HEK293 (cell line): Measurements from ENCODE around the gene RHOB.
A peak's percentile ranks its signal among the peaks of the same experiment; 100 is the strongest.

Experiments
- CTCF ChIA-PET: fragments of 350-600 bp; formaldehyde crosslinking; extraction: SDS; loops from one replicate; lab custom pipeline; 2021; ENCODE audit warnings: antibody characterized with exemption; lab: Yijun Ruan, JAX
- POLR2A ChIA-PET: fragments of 300-600 bp; formaldehyde crosslinking; extraction: SDS; loops from one replicate; lab custom pipeline; 2020; ENCODE audit warnings: antibody characterized with exemption, inconsistent platforms; lab: Yijun Ruan, JAX
- H3K27ac ChIP-seq: fragments of 200-500 bp; sonication (Bioruptor generic); 2 replicates; pipeline ENCODE4 v1.5.1; 2014; ENCODE audit warnings: low read depth, low read length, control low read depth, inconsistent platforms; ENCODE audit errors: extremely low read depth
- H3K36me3 ChIP-seq, 2 experiments: fragments of 200-500 bp in 1 of 2; sonication (Bioruptor generic) in 1 of 2; 1 replicate in 1 of 2; 2 replicates in 1 of 2; pipeline ENCODE4 v1.5.1; 2014 to 2017; ENCODE audit warnings: inconsistent platforms in 2 of 2, low read length in 2 of 2; ENCODE audit not compliant: control insufficient read depth in 2 of 2, insufficient read depth in 1 of 2
- H3K4me1 ChIP-seq: fragments of 200-500 bp; sonication (Bioruptor generic); 2 replicates; pipeline ENCODE4 v1.5.1; 2014; ENCODE audit warnings: mild to moderate bottlenecking, low read length, inconsistent platforms; ENCODE audit not compliant: control insufficient read depth, insufficient read depth
- H3K4me3 ChIP-seq: 2 replicates; pipeline ENCODE4 v1.5.1; 2011; ENCODE audit warnings: low read depth, mild to moderate bottlenecking, control low read depth, low read length, moderate library complexity
- H3K9me3 ChIP-seq: fragments of 200-500 bp; sonication (Bioruptor generic); 2 replicates; pipeline ENCODE4 v1.5.1; 2014; ENCODE audit warnings: low read depth, low read length, inconsistent platforms; ENCODE audit not compliant: control insufficient read depth, insufficient read depth
- INSM2 ChIP-seq: fragments of 450-650 bp; formaldehyde crosslinking; IDR thresholded peaks from 2 replicates; pipeline ENCODE4 v1.5.1; 2016; ENCODE audit warnings: missing biosample characterization, missing genetic modification characterization
- KLF7 ChIP-seq: fragments of 450-650 bp; formaldehyde crosslinking; IDR thresholded peaks from 2 replicates; pipeline ENCODE4 v1.5.1; 2016; ENCODE audit warnings: missing biosample characterization, missing genetic modification characterization, borderline replicate concordance
- KLF9 ChIP-seq: fragments of 450-650 bp; formaldehyde crosslinking; IDR thresholded peaks from 2 replicates; pipeline ENCODE4 v1.5.1; 2016; ENCODE audit warnings: missing biosample characterization, missing genetic modification characterization, low read depth
- SP3 ChIP-seq: fragments of 450-650 bp; formaldehyde crosslinking; IDR thresholded peaks from 2 replicates; pipeline ENCODE4 v1.5.1; 2016; ENCODE audit warnings: missing biosample characterization, missing genetic modification characterization
- WT1 ChIP-seq: fragments of 450-650 bp; formaldehyde crosslinking; IDR thresholded peaks from 2 replicates; pipeline ENCODE4 v1.5.1; 2016; ENCODE audit warnings: missing biosample characterization, missing genetic modification characterization
- ZBTB7A ChIP-seq: fragments of 450-650 bp; formaldehyde crosslinking; IDR thresholded peaks from 2 replicates; pipeline ENCODE4 v1.5.1; 2016; ENCODE audit warnings: low read depth, missing biosample characterization, missing genetic modification characterization
- ZBTB8A ChIP-seq: fragments of 450-650 bp; formaldehyde crosslinking; IDR thresholded peaks from 2 replicates; pipeline ENCODE4 v1.5.1; 2016; ENCODE audit warnings: missing biosample characterization, missing genetic modification characterization
- ZFP69B ChIP-seq: fragments of 450-650 bp; formaldehyde crosslinking; IDR thresholded peaks from 2 replicates; pipeline ENCODE4 v1.5.1; 2016; ENCODE audit warnings: missing biosample characterization, missing genetic modification characterization
- ZNF140 ChIP-seq: fragments of 450-650 bp; formaldehyde crosslinking; IDR thresholded peaks from 2 replicates; pipeline ENCODE4 v1.5.1; 2016; ENCODE audit warnings: missing biosample characterization, missing genetic modification characterization
- ZNF174 ChIP-seq: fragments of 450-650 bp; formaldehyde crosslinking; IDR thresholded peaks from 2 replicates; pipeline ENCODE4 v1.5.0; 2017; ENCODE audit warnings: missing biosample characterization, mild to moderate bottlenecking, missing genetic modification characterization
- ZNF341 ChIP-seq: fragments of 450-650 bp; formaldehyde crosslinking; IDR thresholded peaks from 2 replicates; pipeline ENCODE4; 2016; ENCODE audit warnings: low read depth, missing biosample characterization, missing genetic modification characterization
- ZNF529 ChIP-seq: fragments of 450-650 bp; formaldehyde crosslinking; IDR thresholded peaks from 2 replicates; pipeline ENCODE4 v1.5.1; 2017; ENCODE audit warnings: missing genetic modification characterization, missing biosample characterization; ENCODE audit not compliant: insufficient replicate concordance
- ZNF639 ChIP-seq: fragments of 450-650 bp; formaldehyde crosslinking; IDR thresholded peaks from 2 replicates; pipeline ENCODE4 v1.5.1; 2016; ENCODE audit warnings: missing biosample characterization, missing genetic modification characterization
- ZNF660 ChIP-seq: fragments of 450-650 bp; IDR thresholded peaks from 2 replicates; pipeline ENCODE4 v1.5.1; 2018; ENCODE audit warnings: missing biosample characterization, mild to moderate bottlenecking, missing genetic modification characterization
- ZNF843 ChIP-seq: fragments of 450-650 bp; formaldehyde crosslinking; IDR thresholded peaks from 2 replicates; pipeline ENCODE4 v1.5.1; 2016; ENCODE audit warnings: missing biosample characterization, missing genetic modification characterization
- ZSCAN23 ChIP-seq: fragments of 450-650 bp; formaldehyde crosslinking; IDR thresholded peaks from 2 replicates; pipeline ENCODE4 v1.5.1; 2016; ENCODE audit warnings: missing biosample characterization, missing genetic modification characterization
- TF ChIP-seq, protein P1 (sequence below): fragments of 450-650 bp; formaldehyde crosslinking; IDR thresholded peaks from 2 replicates; pipeline ENCODE4 v1.5.1; 2017; ENCODE audit warnings: missing biosample characterization, mild to moderate bottlenecking, missing genetic modification characterization, moderate library complexity
- TF ChIP-seq, protein P2 (sequence below): fragments of 450-650 bp; formaldehyde crosslinking; IDR thresholded peaks from 2 replicates; pipeline ENCODE4 v1.5.1; 2017; ENCODE audit warnings: missing biosample characterization, missing genetic modification characterization

RHOB gene

GRCh38 chr2:20444101-20444992 is 2.5 kb upstream of the RHOB start:
- POLR2A ChIA-PET = interaction anchor here (0.5 to 1.5 kb wide), 6 partner anchors 12 to 191 kb away, joined by 3 to 5 read pairs (median 4); no protein-coding TSS in a partner anchor
- peaks cover 0 to 11% of the 10 kb centered on the region in 2 experiments; a peak in 1 of 3 replicates for H3K36me3 ChIP-seq
- CTCF ChIA-PET = interaction anchor here (0.6 to 2.7 kb wide), 35 partner anchors 8 to 1145 kb away, joined by 3 to 55 read pairs (median 4); partner anchors contain the start of gene HS1BP3
- no peak for TF ChIP-seq SP3
- TF ChIP-seq, protein P1, sequence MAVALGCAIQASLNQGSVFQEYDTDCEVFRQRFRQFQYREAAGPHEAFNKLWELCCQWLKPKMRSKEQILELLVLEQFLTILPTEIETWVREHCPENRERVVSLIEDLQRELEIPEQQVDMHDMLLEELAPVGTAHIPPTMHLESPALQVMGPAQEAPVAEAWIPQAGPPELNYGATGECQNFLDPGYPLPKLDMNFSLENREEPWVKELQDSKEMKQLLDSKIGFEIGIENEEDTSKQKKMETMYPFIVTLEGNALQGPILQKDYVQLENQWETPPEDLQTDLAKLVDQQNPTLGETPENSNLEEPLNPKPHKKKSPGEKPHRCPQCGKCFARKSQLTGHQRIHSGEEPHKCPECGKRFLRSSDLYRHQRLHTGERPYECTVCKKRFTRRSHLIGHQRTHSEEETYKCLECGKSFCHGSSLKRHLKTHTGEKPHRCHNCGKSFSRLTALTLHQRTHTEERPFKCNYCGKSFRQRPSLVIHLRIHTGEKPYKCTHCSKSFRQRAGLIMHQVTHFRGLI (tag by site-specific recombination) = peak; percentile 99
- TF ChIP-seq ZNF660 (tag by site-specific recombination) = 0 out of 2 replicates have a peak, but pooled peaks have one; percentile 45
- TF ChIP-seq, all 188 proteins: peak for 2
- H3K27ac ChIP-seq = no peak overlapping the region
- H3K4me3 ChIP-seq = no peak overlapping the region
- H3K4me1 ChIP-seq = peaks cover 4% of the 10 kb centered on the region
- H3K9me3 ChIP-seq = no peaks in the 10 kb centered on the region

DNA sequence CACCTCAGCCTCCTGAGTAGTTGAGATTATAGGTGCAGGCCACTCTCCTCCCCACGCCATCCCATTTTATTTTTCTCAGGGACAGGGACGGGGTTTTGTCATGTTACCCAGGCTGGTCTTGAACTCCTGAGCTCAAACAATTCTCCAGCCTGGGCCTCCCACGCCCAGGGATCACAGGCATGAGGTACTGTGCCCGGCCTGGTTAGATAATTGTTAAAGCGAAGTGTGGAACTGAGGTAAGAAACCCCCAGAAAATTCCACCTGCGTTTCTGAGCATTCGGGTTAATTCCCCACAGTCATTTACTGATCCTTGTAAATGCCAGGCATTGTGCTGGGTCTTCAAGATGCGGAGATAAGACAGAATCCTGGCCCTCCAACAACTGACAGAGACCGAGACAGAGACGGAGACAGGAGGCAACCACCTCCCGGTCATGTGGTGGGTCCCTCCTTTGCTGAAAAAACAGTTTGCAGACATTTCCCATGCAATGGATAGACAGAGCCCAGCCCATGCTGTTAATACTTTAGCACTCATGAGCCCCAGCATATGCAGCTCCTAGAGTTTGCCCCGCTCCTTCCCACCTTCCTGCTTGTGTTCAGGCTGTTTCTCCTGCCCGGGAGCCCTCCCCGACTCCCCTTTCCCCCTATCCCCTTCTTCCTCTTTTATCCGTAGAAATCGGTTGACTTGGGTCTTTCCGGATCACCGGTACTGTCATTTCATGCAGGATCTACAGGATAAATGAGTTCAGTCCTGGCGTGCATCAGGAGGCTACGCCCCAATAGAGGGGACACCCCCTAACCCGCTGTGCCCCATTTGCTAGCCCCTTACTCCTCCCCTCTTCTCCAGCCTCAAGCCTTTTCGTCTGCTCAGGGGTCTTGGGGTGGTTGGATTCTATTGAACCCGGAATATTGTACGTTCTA is 1.6 kb upstream of the RHOB start:
- H3K36me3 ChIP-seq = peaks cover 0 to 11% of the 10 kb centered on the region in 2 experiments; a peak in 1 of 3 replicates
- ChIA-PET CTCF (interaction anchor here (0.6 to 2.7 kb wide), 12 partner anchors 33 to 206 kb away, joined by 3 to 55 read pairs (median 6); partner anchors contain the start of gene HS1BP3), POLR2A (interaction anchor here (0.6 to 4.5 kb wide), 6 partner anchors 13 to 196 kb away, joined by 3 to 62 read pairs (median 4); no protein-coding TSS in a partner anchor)
- H3K4me3 ChIP-seq = no peak overlapping the region
- no peak overlapping the region for H3K27ac ChIP-seq
- peaks cover 9% of the 10 kb centered on the region for H3K4me1 ChIP-seq
- no peaks in the 10 kb centered on the region for H3K9me3 ChIP-seq
- no peak for TF ChIP-seq ZNF843 (tag by site-specific recombination)
- TF ChIP-seq ZNF174 (tag by site-specific recombination) = no peak
- TF ChIP-seq ZFP69B (tag by site-specific recombination) = peak; percentile 49; the same call in 1 of the 2 replicates
- no peak for TF ChIP-seq ZNF529

DNA sequence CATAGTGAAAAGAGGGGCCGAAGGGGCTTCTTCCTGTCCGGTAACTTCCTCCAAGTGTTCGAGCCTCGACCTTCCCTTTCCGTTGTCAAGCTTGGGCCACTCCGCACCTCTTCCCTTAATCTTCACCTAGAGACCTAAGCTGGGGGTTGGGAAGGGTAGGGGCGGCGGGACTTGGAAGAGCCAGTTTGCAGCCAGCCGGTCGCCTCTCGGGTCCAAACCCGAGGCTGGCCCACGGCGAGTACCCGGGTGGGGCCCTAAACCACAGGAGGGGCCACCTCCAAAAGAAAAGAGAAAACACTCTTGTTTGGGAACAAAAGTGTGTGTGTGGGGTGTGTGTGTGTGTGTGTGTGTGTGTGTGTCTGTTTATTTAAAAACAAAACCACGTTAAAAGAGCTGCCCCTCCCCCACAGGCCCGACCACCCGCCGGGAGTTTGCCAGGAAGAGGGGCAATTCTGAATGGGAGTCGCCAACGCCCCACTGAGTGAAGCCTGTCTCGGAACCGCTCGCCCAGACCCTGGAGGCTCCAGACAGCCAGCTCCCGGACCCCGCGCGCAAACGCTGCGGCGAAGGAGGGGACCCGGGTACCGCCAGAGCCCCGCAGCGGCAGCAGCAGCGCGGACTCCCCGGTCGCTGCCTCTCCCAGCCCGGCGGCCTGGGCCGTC is 488 bp upstream of the RHOB start:
- ChIA-PET CTCF (interaction anchor here (0.7 to 7.6 kb wide), 11 partner anchors 9 to 205 kb away, joined by 3 to 85 read pairs (median 4); no protein-coding TSS in a partner anchor), POLR2A (interaction anchor here (0.6 to 7.6 kb wide), 77 partner anchors 8 to 395 kb away, joined by 3 to 150 read pairs (median 6); partner anchors contain the start of genes GDF7, HS1BP3, LAPTM4A and LDAH)
- H3K4me3 ChIP-seq = peak overlapping the region; percentile 68
- peaks cover 9% of the 10 kb centered on the region for H3K4me1 ChIP-seq
- peak overlapping the region; percentile 95; the same call in 1 of the 2 replicates for H3K27ac ChIP-seq
- no peaks in the 10 kb centered on the region for H3K9me3 ChIP-seq
- H3K36me3 ChIP-seq = peaks cover 0 to 11% of the 10 kb centered on the region in 2 experiments; a peak in 1 of 3 replicates
- 0 out of 2 replicates have a peak, but pooled peaks have one; percentile 11 for TF ChIP-seq ZNF341 (tag by site-specific recombination)
- TF ChIP-seq WT1 (tag by site-specific recombination) = 0 out of 2 replicates have a peak, but pooled peaks have one; percentile 17
- TF ChIP-seq, protein P2, sequence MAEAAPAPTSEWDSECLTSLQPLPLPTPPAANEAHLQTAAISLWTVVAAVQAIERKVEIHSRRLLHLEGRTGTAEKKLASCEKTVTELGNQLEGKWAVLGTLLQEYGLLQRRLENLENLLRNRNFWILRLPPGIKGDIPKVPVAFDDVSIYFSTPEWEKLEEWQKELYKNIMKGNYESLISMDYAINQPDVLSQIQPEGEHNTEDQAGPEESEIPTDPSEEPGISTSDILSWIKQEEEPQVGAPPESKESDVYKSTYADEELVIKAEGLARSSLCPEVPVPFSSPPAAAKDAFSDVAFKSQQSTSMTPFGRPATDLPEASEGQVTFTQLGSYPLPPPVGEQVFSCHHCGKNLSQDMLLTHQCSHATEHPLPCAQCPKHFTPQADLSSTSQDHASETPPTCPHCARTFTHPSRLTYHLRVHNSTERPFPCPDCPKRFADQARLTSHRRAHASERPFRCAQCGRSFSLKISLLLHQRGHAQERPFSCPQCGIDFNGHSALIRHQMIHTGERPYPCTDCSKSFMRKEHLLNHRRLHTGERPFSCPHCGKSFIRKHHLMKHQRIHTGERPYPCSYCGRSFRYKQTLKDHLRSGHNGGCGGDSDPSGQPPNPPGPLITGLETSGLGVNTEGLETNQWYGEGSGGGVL (tag by site-specific recombination) = 0 out of 2 replicates have a peak, but pooled peaks have one; percentile 10
- TF ChIP-seq ZBTB8A = no peak
- peak; percentile 75 for TF ChIP-seq ZFP69B (tag by site-specific recombination)
- no peak for TF ChIP-seq ZNF140 (tag by site-specific recombination)
- 0 out of 2 replicates have a peak, but pooled peaks have one; percentile 35 for TF ChIP-seq INSM2 (tag by site-specific recombination)
- TF ChIP-seq KLF9 (tag by site-specific recombination) = peak; percentile 13; the same call in 1 of the 2 replicates
- TF ChIP-seq ZNF639 (tag by site-specific recombination) = peak; percentile 19; the same call in 1 of the 2 replicates
- TF ChIP-seq ZSCAN23 (tag by site-specific recombination) = no peak
- no peak for TF ChIP-seq ZBTB7A (tag by site-specific recombination)
- TF ChIP-seq KLF7 = 0 out of 2 replicates have a peak, but pooled peaks have one; percentile 67
